ENCODE data around the gene TMEM209.
"Not testable (repeated sequence)": the region's sequence is repeated elsewhere in the genome, so short reads cannot be mapped to it uniquely, and the experiment has no call there.

The TMEM209 gene

GRCh38 chr7:130216750-130217149 lies 11.5 kb upstream of the TMEM209 start:
- no peak for DNase-seq

- DNase-seq: no peak
Measured at GRCh38 chr7:130216025-130216424, 10.8 kb upstream of the TMEM209 start.

- DNase-seq: no peak
Measured at GRCh38 chr7:130213828-130214227, 8.6 kb upstream of the TMEM209 start.

GRCh38 chr7:130210181-130210935 lies 5.2 kb upstream of the TMEM209 start:
- no peak for DNase-seq

- DNase-seq: no peak
Measured at GRCh38 chr7:130208516-130208915, 3.3 kb upstream of the TMEM209 start.

GRCh38 chr7:130207642-130208041 lies 2.4 kb upstream of the TMEM209 start, which contains the start of gene SSMEM1:
SSMEM1 (plus strand) TSS chr7:130207860; CDS start chr7:130207911, 51 bp downstream.
- no peak for DNase-seq

- DNase-seq: no peak
Measured at GRCh38 chr7:130207033-130207432, 1.8 kb upstream of the TMEM209 start.

GRCh38 chr7:130201796-130202195 lies 3.4 kb downstream of the TMEM209 start:
- no peak for DNase-seq

GRCh38 chr7:130197094-130197493 lies 8.1 kb downstream of the TMEM209 start:
- DNase-seq: no peak

- DNase-seq: no peak
Measured at GRCh38 chr7:130196476-130196875, 8.7 kb downstream of the TMEM209 start.

- no peak for DNase-seq
Measured at GRCh38 chr7:130195396-130195795, 9.8 kb downstream of the TMEM209 start.

GRCh38 chr7:130191791-130192190 lies 13.4 kb downstream of the TMEM209 start:
- DNase-seq: no peak

- DNase-seq: no peak
Measured at GRCh38 chr7:130189343-130189742, 15.9 kb downstream of the TMEM209 start.

- DNase-seq: no peak
Measured at GRCh38 chr7:130187360-130187759, 17.8 kb downstream of the TMEM209 start.

GRCh38 chr7:130184349-130184748 lies 20.9 kb downstream of the TMEM209 start:
- not testable (repeated sequence) for DNase-seq

GRCh38 chr7:130182990-130183389 lies 22.2 kb downstream of the TMEM209 start:
- no peak for DNase-seq

- DNase-seq: no peak
Measured at GRCh38 chr7:130181263-130181605, 24.0 kb downstream of the TMEM209 start.

- no peak for DNase-seq
Measured at GRCh38 chr7:130180571-130181262, 24.5 kb downstream of the TMEM209 start.

GRCh38 chr7:130179631-130180030 lies 25.6 kb downstream of the TMEM209 start:
- no peak for DNase-seq

- DNase-seq: no peak
Measured at GRCh38 chr7:130178251-130178650, 27.0 kb downstream of the TMEM209 start.

GRCh38 chr7:130174237-130174959 lies 30.8 kb downstream of the TMEM209 start:
- no peak for DNase-seq

- no peak for DNase-seq
Measured at GRCh38 chr7:130162196-130162595, 43.0 kb downstream of the TMEM209 start.

GRCh38 chr7:130160455-130160854 lies 44.8 kb downstream of the TMEM209 start:
- no peak for DNase-seq

- DNase-seq: no peak
Measured at GRCh38 chr7:130160023-130160422, 45.2 kb downstream of the TMEM209 start.

All from activated CD4-positive, alpha-beta T cell treated with anti-CD3 and anti-CD28 coated beads, Interleukin-2, amount 50 U/mL, for 1 hour (primary cell).